ENCODE data around the gene RBKS. TPM values are rescaled to one million over a fixed set of nuclear protein-coding genes. Genes with fewer than 3 reads are reported as not detected.
"Not testable (repeated sequence)": the region's sequence is repeated elsewhere in the genome, so short reads cannot be mapped to it uniquely, and the experiment has no call there.

RBKS gene
- total RNA-seq, 1 donor from 2014 or later, result 2.0 TPM

DNA sequence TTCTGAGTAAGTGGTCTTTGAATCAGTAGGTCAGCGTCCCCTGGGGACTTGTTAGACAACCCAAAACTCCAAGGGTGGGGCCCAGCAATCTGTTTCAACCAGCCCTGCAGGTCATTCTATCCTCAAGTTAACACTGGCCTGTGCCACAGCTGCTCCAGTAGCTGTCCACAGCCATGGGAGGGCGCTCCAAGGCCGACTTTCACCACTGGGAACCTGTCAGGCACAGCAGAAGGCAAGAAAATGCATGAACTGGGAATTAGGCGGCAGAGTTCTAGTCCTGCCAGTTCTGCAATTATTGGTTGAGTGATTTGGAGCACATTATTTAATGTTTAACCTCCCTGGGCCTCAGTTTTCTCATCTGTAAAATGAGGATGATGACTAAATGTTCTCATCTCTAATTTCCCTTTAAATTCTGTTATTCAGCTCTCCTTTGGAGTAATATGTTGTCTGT is 136.0 kb downstream of the RBKS start:
- no peak overlapping the region for H3K4me3 Mint-ChIP-seq (ENCODE audit: unreplicated experiment)
- no peak overlapping the region for H3K27ac Mint-ChIP-seq (ENCODE audit: unreplicated experiment)
- H3K4me1 Mint-ChIP-seq (ENCODE audit: unreplicated experiment), result peaks cover 10% of the 10 kb centered on the region
- peak; percentile 94 for DNase-seq (ENCODE audit: low spot score)
- no peaks in the 10 kb centered on the region for H3K27me3 Mint-ChIP-seq (ENCODE audit: unreplicated experiment)
- H3K9me3 Mint-ChIP-seq (ENCODE audit: unreplicated experiment), result no peaks in the 10 kb centered on the region
- TF ChIP-seq, protein P1, sequence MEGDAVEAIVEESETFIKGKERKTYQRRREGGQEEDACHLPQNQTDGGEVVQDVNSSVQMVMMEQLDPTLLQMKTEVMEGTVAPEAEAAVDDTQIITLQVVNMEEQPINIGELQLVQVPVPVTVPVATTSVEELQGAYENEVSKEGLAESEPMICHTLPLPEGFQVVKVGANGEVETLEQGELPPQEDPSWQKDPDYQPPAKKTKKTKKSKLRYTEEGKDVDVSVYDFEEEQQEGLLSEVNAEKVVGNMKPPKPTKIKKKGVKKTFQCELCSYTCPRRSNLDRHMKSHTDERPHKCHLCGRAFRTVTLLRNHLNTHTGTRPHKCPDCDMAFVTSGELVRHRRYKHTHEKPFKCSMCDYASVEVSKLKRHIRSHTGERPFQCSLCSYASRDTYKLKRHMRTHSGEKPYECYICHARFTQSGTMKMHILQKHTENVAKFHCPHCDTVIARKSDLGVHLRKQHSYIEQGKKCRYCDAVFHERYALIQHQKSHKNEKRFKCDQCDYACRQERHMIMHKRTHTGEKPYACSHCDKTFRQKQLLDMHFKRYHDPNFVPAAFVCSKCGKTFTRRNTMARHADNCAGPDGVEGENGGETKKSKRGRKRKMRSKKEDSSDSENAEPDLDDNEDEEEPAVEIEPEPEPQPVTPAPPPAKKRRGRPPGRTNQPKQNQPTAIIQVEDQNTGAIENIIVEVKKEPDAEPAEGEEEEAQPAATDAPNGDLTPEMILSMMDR (IDR thresholded peaks at IDR 0.05; ENCODE audit: unreplicated experiment), result peak; percentile 70
- H3K36me3 Mint-ChIP-seq (ENCODE audit: low read depth, unreplicated experiment), result no peaks in the 10 kb centered on the region

DNA sequence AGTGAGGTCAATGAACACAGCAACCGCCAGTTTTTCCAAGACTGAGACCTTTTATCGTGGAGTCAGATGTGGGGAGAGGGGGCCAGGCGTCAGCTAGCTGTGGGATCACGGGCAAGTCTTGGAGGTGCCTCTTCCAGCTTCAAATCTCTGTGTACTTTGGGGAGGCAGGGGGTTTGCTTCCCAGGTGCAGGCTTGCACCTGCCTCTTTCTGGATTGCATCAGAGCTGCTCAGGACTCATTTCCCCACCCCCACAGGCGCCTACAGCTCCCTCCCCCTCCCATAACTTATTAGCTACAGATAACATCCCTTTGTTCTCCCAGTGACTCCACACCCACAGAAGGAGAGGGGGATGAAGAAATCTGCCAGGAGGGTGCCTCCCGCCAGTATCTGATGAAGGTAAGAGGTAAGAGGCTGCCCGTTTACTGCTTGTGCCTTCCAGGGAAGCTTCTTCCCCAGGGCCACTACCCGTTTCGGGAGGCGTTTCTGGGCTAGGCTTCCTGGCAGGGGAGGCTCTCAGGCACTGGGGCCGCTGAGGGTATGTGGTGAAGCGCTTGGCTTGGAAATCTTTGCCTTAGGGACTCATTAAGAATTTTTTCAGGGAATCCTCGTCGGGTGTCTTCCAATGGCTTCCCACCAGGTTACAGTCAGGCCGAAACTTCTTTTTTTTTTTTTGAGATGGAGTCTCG is 137.5 kb downstream of the RBKS start:
- TF ChIP-seq, protein P1 (IDR thresholded peaks at IDR 0.05; ENCODE audit: unreplicated experiment), result no peak
- H3K27me3 Mint-ChIP-seq (ENCODE audit: unreplicated experiment), result no peaks in the 10 kb centered on the region
- H3K27ac Mint-ChIP-seq (ENCODE audit: unreplicated experiment), result peak overlapping the region; percentile 24
- H3K9me3 Mint-ChIP-seq (ENCODE audit: unreplicated experiment), result peaks cover 5% of the 10 kb centered on the region
- H3K4me3 Mint-ChIP-seq (ENCODE audit: unreplicated experiment), result peak overlapping the region; percentile 91
- peaks cover 6% of the 10 kb centered on the region for H3K36me3 Mint-ChIP-seq (ENCODE audit: low read depth, unreplicated experiment)
- H3K4me1 Mint-ChIP-seq (ENCODE audit: unreplicated experiment), result peaks cover 10% of the 10 kb centered on the region
- DNase-seq (ENCODE audit: low spot score), result peak; percentile 30

DNA sequence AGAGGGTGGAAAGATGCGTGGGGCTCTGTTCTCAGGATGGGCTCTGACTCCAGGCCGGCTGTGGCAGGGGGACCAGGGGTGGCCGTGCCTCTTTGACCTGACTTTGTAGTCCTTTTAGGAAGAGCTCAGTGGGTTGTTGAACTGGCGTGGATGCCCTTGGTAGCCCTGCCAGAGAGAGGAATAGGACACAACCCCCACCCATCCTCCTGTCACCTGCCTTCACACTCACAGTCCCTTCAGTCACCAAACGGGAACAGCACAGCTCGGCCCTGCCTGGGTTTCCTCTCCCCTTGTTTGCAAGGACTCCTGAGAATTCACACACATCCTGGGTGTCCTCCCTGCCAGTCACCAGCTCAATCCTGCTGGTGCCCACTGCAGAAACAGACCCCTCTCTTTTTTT is 138.8 kb downstream of the RBKS start:
- Mint-ChIP-seq H3K4me3 (ENCODE audit: unreplicated experiment) (no peak overlapping the region), H3K9me3 (ENCODE audit: unreplicated experiment) (peaks cover 5% of the 10 kb centered on the region), H3K27me3 (ENCODE audit: unreplicated experiment) (no peaks in the 10 kb centered on the region), H3K36me3 (ENCODE audit: low read depth, unreplicated experiment) (peaks cover 6% of the 10 kb centered on the region), H3K27ac (ENCODE audit: unreplicated experiment) (no peak overlapping the region), H3K4me1 (ENCODE audit: unreplicated experiment) (peaks cover 10% of the 10 kb centered on the region)
- DNase-seq (ENCODE audit: low spot score), result no peak
- TF ChIP-seq, protein P1 (IDR thresholded peaks at IDR 0.05; ENCODE audit: unreplicated experiment), result no peak

- H3K36me3 Mint-ChIP-seq (ENCODE audit: low read depth, unreplicated experiment); DNase-seq (ENCODE audit: low spot score); H3K9me3 Mint-ChIP-seq (ENCODE audit: unreplicated experiment); H3K27me3 Mint-ChIP-seq (ENCODE audit: unreplicated experiment); H3K27ac Mint-ChIP-seq (ENCODE audit: unreplicated experiment); H3K4me1 Mint-ChIP-seq (ENCODE audit: unreplicated experiment); H3K4me3 Mint-ChIP-seq (ENCODE audit: unreplicated experiment): not testable (repeated sequence)
Observed at GRCh38 chr2:27748803-27749554, 141.2 kb downstream of the RBKS start.

DNA sequence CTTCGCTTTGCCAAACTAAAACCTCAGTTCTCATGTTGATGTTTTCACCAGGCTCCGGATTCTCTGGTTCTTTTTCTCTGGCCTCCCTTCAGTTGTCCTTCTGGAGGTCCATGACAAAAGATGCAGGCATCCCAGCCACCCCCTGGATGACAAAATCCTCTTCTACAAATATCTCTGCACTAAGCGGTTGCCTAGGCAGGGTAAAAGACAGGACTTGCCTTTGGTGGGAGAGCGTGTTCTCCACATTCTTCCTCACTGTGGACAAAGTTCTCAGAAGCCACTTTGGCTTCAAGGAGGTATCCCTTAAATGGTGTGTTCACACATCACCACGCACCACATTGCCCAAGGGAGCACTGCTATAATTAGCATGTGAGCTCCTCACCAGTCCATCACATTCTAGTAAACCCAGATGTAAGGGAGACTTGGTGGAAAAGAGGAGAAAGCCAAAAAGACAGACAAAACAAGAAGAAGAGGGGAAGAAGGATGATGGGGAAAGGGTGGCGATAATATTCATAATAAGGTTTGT is 142.3 kb downstream of the RBKS start:
- H3K4me3 Mint-ChIP-seq (ENCODE audit: unreplicated experiment), result no peak overlapping the region
- peaks cover 6% of the 10 kb centered on the region for H3K36me3 Mint-ChIP-seq (ENCODE audit: low read depth, unreplicated experiment)
- DNase-seq (ENCODE audit: low spot score), result no peak

More for the DNA sequence above, 142.3 kb downstream of the RBKS start:
- Mint-ChIP-seq H3K4me1 (ENCODE audit: unreplicated experiment) (peaks cover 3% of the 10 kb centered on the region), H3K27ac (ENCODE audit: unreplicated experiment) (no peak overlapping the region), H3K9me3 (ENCODE audit: unreplicated experiment) (peaks cover 5% of the 10 kb centered on the region), H3K27me3 (ENCODE audit: unreplicated experiment) (no peaks in the 10 kb centered on the region)
- TF ChIP-seq, protein P1 (IDR thresholded peaks at IDR 0.05; ENCODE audit: unreplicated experiment), result no peak
